Embryonic facial prominence (tissue), 1 donor: ENCODE results near the gene CC2D2A.
"Not testable (repeated sequence)": the region's sequence is repeated elsewhere in the genome, so short reads cannot be mapped to it uniquely, and the experiment has no call there.

Experiments
- DNase-seq: peaks from one replicate; pipeline ENCODE4 v3.0.0-alpha.2; 2016; ENCODE audit errors: extremely low spot score

Gene CC2D2A

DNA sequence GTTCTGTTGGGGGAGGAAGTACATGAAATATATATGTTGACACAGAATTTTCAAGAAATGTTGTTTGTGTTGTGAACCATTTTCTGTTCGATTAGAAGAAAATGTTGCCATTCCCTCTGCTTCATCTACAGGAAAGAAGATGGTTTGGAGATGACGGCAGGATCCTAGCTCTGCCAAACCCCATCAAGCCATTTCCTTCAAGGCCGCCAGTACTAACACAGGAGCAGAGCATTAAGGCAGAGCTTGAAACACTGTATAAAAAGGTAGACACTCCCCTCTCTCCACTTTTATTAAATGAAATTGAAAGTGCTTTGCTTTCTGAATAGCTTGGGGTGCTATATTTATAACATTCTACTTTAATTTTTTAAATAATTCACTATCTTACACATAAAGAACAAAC lies 46.8 kb downstream of the CC2D2A start:
- DNase-seq, result no peak

DNA sequence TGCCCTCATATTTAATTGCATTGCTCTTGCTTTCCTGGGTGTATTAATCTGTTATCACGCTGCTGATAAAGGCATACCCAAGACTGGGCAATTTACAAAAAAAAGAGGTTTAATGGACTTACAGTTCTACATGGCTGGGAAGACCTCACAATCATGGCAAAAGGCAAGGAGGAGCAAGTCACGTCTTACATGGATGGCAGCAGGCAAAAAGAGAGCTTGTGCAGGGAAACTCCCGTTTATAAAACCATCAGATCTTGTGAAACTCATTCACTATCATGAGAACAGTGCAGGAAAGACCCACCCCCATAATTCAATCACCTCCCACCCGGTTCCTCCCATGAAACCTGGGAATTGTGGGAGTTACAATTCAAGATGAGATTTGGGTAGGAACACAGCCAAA lies 48.0 kb downstream of the CC2D2A start:
- DNase-seq, result not testable (repeated sequence)

DNA sequence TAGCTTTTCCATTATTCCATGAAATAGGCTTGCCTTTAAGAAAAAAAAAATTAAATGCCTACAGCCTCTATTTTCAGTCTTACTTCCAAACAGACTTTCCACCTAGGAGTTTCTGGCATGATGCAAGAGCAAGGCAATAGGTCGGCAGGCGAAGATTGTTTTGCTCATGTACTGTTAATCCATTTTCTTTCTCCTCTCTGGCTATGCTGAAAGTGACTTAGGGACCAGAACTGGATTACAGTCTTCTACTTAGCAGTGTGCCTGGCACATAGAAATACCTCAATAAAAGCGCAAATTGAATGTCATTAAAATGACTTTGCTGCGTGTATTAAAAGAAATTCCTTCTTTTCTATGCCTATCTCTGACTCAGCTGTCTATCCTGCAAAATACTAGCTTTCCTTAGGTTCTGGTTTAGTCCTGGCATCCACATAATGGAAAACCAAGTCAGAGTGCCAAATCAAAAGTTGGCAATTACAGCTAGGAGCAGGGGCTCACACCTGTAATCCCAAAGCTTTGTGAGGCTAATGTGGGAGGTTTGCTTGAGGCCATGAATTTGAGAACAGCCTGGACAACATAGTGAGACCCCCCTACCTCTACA lies 51.9 kb downstream of the CC2D2A start:
- DNase-seq, result no peak

DNA sequence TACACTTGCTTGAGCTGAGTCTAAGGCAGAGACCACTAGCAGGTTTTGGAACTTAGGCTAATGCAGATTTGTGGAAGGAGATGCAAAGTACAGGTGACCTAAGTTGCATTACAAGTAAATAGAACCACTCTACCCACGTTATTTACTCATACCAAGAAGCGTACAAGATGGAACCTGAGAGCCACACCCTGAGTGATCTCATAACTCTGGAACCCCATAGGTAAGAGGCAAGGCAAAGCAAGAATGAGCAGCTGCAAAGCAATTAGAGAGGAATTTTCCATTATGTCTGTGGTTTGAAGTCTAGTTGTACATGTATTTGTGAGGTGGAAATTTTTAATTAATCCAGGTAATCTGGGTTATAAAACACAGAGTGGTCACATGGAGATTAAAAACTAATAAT lies 55.4 kb downstream of the CC2D2A start:
- no peak for DNase-seq

DNA sequence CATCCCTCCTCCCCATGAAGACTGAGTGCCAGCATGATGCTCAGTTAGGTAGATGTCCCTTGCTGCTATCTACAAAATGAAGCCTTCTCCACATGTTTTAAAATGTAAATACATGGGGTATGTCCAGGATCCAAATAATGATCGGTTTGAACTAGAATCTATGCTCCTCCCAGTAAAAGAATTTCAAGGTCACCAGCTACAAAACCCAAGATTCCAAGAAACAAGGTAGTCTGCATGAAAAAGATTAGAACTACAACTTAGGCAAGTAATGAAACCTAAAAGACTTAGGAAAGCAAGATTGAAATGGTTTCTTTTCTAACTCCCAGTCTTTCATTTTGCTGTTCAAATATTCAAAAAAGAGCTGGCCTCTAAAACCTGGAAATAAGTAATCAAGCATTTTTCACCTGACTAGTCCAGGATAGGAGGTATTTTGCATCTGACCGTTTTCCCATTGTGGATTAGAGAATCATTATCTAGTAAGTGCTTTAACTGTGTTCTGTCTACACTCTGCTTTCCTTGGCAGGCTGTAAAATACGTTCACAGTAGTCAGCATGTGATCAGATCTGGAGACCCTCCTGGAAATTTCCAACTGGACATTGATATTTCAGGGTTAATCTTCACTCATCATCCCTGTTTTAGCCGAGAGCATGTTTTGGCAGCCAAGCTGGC lies 57.4 kb downstream of the CC2D2A start:
- DNase-seq, result no peak

DNA sequence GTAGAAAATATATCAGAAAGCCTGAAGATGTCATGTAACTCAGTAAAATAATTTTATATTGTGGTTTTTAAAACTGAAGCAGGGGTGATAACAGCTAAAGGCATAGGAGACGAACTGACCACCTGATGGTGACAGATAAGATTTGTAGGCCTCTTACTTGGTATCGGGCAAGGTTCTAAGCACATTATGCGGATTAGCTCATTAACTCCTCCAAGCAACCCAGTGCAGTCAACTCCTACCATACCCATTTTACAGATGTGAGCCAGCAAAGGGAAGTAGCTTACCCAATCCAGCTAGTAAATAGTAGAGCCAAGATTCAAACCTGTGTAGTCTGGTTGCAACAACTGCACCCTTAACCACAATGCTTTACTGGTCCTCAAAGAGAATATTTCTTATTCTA lies 62.1 kb downstream of the CC2D2A start:
- no peak for DNase-seq

DNA sequence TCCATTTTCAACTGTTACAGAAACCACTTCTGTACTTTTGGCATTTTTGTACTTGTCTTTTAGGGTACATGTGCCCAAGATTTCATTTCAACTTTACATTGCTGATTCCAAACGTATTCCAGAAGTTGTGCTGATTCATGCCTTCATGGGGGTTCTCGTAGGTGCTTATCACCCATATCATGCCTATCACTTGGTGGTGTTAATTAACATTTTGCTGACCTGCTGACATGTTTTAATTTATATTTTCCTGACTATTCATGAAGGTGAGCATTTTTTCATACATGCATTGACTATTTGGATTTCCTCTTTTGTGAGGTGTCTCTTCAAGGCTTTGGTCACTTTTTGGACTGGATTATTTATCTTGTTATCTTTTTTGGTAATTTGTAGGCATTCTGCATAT lies 64.1 kb downstream of the CC2D2A start:
- no peak for DNase-seq

DNA sequence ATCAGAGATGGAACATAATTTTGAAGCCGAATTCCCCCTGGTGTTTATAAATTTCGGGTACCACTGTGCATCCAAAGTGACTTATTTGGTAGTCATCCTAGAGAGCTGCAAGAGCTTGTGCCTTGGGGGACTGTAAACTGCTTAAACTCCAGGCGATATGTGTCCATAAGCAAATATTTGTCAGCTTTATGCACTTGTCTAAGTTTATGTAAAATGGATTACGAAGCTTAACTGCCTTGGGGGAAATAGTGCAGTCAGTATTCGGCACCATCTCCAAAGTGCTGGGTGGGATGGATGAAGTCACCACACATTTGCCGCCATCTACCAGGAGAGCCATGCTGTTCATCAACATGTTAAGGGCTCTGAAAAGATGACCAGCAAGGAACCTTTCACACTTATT lies 65.9 kb downstream of the CC2D2A start:
- no peak for DNase-seq

DNA sequence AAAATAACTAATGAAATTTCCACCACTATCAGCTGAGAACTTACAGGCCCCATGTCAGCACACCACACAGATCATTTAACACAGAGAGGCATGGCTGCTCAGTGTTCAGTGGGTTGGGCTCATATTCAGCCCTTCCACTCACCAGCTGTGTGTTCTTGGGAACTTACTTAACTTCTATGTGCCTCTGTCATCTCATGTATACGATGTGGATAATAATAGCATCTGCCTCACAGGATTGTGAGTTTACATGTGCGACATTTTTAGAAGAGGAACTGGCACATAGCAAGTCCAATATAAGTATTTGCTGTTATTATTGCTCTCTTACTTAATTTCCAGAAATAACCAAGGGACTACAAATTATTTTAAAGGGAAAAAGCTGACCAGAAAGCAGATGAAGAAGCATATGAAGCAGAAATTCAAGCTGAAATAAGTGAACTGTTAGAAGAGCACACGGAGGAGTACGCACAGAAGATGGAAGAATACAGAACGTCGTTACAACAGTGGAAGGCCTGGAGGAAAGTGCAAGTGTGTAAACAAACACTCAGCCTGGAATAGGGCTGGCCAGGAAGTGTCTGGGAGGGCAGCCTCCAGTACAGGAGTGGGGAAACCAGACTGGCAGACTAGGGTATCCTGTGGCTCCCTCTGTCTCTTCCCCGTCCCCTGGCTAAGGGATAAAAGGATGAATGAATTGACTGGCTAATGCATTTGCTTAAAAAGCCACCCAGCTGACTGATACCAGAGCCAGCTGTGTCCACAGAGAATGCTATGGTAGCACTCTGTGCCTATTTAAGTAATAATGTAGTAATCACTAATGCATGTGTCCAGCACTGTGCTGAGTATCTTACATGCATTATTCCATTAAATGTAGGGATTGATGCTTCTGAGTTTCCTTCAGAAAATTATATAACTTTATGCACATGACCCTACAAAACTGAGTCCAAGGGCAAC lies 67.1 kb downstream of the CC2D2A start:
- no peak for DNase-seq

DNA sequence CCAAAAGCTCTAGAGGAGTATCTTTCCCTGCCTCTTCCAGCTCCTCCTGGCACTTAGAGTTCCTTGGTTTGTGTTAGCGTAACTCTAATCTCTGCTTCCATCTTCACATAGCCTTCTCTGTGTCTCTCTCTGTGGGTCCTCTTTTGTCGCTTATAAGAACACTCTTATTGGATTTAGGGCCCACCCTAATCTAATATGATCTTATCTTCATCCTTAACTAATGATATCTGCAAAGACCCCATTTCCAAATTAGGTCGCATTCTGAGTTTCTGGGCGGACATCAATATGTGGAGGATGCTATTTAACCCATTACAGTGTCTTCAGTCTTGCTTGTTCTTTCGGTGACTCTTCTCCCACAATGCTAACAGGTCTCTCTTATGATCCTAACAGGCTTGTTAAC lies 72.3 kb downstream of the CC2D2A start:
- no peak for DNase-seq

DNA sequence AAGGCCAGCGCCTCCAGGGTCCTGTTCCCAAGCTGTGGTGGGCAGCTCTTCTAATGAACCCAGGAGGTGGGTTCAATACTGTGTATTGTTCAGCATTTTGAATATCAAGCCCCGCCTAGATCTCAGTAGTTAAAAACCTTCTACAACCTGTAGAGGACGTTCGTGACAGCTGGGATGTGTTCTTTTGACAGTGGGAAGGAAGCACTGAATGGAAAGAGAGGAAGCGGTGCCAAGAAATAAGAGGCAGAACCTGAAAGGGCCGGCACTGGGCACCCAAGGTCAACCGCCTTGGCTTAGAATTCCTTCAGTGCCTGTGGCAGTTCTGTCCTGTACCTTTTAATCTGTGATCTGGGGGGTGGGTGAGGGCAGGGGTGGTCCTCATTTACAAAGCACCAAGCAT lies 73.1 kb downstream of the CC2D2A start:
- no peak for DNase-seq

DNA sequence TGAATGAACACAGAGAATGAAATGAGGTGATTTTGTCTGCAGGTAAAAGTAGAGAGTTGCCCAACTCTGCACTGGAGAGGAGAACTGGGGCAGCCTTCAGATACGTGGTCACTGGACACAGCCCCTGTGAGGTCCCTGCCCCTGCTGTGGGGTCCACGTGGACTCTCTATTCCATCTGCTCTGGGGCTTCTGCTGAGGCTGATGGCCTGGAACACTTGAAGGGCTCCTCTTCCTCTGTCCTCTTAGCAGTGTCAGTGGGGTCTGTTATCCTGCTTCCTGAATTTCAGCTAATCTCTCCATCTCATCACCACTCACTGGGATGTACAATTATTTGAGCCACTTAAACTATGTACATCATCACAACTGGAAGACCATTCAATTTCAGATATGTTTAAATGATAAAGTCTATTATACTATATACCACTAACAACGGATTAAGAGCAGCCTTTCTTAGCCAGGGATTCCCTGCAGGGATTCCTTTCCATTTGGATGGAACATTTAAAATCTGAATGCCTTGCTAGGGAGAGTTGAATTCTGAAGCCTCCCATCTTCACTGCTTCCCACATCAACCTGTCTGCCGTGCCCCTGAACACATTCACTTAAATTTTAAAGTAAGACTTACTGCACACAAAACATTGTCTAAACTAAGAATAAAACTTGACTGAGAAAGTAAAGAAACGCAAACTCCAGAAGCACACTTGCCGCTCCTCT lies 74.0 kb downstream of the CC2D2A start:
- no peak for DNase-seq

DNA sequence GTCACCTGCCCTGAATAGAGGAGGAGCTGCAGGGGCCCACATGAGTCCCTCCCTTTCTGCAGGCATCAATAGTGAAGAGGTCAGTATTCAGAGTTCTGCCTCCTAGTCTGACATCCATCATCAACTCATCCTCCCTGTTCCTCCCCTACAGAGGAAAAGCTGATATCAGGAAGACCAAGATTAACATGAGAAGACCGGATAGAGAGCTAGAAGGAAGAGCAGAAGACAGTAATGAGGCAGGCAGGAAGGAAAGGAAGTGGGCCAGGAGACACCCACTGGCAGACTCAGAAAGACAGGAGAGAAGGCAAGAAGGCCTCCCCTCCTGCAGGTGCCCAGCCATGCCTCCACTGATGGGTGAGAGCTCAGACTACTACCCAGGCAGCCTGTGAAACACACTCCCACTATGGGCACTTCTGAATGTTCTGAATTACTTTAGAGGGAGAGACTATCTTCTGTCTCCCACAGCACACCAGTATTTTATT lies 74.6 kb downstream of the CC2D2A start:
- DNase-seq, result no peak

DNA sequence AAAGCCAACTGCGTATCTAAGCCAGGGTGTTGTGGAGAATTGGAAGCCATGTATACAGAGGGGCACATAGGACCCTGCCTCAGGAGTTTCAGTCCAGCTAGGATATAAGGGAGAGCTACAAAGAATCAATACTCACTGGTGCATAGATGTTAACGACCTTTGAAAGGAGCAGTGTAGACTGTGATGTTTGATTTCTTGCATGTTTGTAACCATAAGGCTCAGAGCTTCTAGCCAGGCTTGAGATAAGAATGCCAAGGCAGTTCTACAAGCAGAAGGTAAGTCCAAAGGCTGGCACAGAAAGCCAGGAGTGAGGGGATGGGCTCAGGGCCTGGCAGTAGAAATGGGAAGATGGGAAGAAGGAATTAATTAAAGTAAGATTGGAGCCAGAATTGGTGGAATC lies 75.7 kb downstream of the CC2D2A start:
- DNase-seq, result no peak

DNA sequence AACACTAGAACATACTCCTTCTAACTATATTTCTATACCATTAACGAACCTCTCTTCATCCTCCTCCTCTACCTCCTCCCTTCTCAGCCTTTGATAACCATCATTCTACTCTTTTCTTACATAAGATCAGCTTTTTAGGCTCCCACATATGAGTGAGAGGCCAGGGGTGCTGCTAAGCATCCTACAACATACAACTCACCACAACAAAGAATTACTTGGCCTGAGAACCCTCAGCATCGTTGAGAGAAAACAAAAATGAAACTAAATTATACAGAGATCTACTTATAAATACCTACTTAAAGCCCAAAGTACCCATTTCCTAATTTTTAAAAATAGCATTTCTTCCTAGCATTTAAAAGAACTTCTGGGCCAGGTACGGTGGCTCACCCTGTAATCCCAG lies 77.7 kb downstream of the CC2D2A start:
- DNase-seq, result no peak

DNA sequence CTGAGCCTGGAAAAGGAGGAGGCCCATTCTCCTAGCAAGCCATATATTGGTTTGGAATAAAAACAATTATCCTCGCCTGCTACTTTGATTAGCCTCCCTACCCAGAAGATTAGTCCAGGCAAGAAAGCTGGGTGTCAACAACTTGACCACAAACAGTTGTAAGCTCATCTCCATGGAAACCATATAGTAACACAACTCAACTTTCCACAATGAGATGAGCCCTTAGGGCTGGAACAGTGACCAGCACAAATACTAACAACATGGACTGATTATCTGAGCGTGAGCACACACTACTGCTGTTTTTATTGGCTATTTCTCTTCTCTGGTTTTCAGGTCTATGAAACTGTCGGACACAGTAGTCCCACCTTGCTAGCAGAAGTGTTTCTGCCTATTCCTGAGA lies 80.8 kb downstream of the CC2D2A start:
- DNase-seq, result no peak

DNA sequence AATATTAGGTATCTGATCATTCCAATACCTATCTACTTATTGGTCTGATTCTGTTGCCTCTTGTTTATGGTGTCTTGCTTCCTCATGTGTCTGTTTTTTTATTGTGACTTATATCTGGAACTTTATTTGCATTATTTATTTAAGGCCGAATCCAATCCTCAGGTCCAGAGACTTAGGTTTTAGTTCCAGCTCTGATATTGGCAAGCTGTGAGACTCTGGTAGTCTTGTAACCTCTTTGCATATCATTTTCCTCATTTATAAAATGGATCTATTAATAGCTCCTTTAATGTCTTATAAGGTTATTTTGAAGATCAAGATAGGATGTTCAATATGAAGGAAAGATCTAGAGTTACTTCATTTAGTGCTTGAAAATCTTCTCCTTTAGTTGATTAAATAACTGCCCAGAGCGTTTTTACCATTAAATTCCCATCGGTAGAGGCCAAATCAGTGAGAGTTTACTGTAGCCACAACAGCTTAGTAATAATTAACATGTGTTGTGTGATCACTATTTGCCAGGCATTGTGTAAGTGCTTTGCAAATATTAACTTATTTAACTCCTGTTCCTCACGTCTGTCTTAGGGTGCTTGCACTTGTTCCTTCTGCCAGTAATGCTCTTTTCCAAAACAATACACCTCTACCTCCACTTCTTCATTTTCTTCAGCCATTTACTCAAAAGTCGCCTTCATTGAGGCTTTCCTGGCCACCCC lies 82.2 kb downstream of the CC2D2A start:
- DNase-seq, result no peak

DNA sequence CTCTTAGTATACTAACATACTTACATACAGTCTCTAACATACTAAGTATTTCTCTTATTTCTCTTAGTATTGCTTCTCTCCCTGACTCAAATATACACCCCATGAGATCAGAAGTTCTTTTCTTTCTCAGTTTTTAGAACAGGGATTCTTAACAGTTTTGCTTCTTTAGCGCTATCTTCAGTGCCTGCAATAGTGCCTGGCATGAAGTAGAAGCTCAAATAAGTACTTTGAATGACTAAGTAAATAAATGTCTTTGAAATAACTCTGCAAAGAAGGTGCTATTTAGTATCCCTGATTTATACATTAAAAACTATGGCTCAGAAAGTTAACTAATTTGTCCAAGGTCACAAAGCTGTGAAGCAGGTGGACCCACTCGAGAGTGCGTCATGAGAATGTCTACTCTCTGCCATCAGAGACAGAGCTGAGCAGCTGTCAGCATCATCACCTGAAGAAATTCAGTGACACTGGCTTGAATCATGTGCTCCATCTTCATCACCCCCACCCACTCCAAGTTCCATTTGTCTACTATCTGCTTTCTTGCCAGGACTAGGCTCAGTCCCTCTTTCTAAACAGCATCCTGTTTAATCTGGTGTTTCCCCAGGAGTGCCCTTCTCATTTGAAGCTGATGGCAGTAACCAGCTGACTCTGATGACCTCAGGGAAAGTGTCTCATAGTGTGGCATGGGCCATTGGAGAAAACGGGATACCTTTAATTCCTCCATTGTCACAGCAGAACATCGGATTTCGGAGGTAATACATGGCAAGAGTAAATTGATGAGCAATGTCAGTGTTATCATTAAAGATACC lies 83.1 kb downstream of the CC2D2A start:
- no peak for DNase-seq

DNA sequence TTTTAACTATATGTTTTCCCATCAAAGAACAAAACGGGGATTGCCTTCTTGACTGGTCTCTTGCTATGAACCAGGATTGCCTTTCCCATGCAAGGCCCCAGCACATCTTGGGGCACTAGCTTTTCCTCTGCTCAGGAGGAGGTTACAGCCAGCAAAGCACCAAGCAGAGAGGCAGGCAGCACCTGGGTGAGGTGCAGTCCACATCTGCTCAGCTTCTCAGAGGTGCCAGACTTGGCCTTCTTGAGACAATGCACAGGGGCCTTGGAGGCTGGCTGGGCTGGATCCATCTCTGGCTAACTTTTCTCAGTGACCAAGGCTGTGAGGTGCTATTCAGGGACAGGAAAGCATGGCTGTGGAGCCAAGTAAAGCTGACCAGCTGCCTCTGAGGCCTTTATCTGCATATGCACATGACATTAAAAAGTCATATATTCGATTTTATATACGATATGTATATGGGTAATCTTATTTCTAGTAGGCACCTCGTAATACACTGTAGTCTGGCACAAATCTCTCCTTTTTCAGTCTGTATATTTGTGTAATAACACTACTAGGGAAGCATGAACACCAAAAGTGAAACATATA lies 86.9 kb downstream of the CC2D2A start:
- DNase-seq, result no peak
